GM21526 (cell line): ENCODE measurements around the gene HCFC1R1.
A peak's percentile ranks its signal among the peaks of the same experiment; 100 is the strongest.

ENCODE experiments used
- ATAC-seq: cut with Tn5 transposase; IDR thresholded peaks from one replicate; pipeline ENCODE4 v1.9.1; 2021; ENCODE audit warnings: moderate library complexity; ENCODE audit not compliant: unreplicated experiment, low FRiP score

Gene HCFC1R1

GRCh38 chr16:2980227-2981176 lies 43.2 kb downstream of the HCFC1R1 start, which contains the start of gene PKMYT1:
Gene PKMYT1, minus strand, starts transcription at chr16:2980446. Its CDS starts 789 bp downstream, at chr16:2979657.
- ATAC-seq, result peak; percentile 60

- no peak for ATAC-seq
Observed at GRCh38 chr16:2979669-2980226, 44.0 kb downstream of the HCFC1R1 start.

- no peak for ATAC-seq
Observed at GRCh38 chr16:2977440-2977839, 46.3 kb downstream of the HCFC1R1 start.

- no peak for ATAC-seq
Observed at GRCh38 chr16:2976673-2977072, 47.1 kb downstream of the HCFC1R1 start.

GRCh38 chr16:2976201-2976600 lies 47.5 kb downstream of the HCFC1R1 start:
- ATAC-seq, result no peak

- no peak for ATAC-seq
Observed at GRCh38 chr16:2975161-2975795, 48.5 kb downstream of the HCFC1R1 start.

- ATAC-seq, result no peak
Observed at GRCh38 chr16:2974319-2975056, 49.3 kb downstream of the HCFC1R1 start.

GRCh38 chr16:2973605-2974318 lies 50.0 kb downstream of the HCFC1R1 start:
- no peak for ATAC-seq

GRCh38 chr16:2973093-2973492 lies 50.6 kb downstream of the HCFC1R1 start:
- ATAC-seq, result no peak
